OCI-LY3 (cell line): Measurements from ENCODE around the gene PILRB.
"Not testable (repeated sequence)": the region's sequence is repeated elsewhere in the genome, so short reads cannot be mapped to it uniquely, and the experiment has no call there.

Experiments
- CTCF ChIP-seq: fragments of 200-600, 300-600 bp; sonication (generic); IDR thresholded peaks from 2 replicates; pipeline ENCODE4 v1.5.1; 2014; ENCODE audit warnings: antibody characterized with exemption, low read length, low read depth
- EZH2phosphoT487 ChIP-seq: fragments of 200-600 bp; shearing (Covaris generic); IDR thresholded peaks from 2 replicates; pipeline ENCODE4 v1.6.1; 2018; ENCODE audit warnings: antibody characterized with exemption, mixed run types, low read depth

DNA sequence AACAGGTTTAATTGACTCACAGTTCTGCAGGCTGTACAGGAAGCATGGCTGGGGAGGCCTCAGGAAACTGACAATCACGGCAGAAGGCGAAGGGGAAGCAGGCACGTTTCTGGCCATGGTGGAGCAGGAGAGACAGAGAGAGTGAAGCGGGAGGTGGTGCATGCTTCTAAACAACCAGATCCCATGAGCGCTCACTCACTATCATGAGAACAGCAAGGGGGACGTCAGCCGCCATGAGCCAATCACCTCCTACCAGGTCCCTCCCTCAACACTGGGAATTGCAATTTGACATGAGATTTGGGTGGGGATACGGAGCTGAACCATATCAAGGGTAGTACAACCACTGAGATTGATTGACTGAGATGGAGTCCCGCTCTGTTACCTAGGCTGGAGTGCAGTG is 32.2 kb upstream of the PILRB start:
- TF ChIP-seq CTCF, EZH2phosphoT487: not testable (repeated sequence)
